HG02623 (cell line): ENCODE measurements around the gene UNC45A.

ENCODE experiments used
- ATAC-seq: cut with Tn5 transposase; IDR thresholded peaks from one replicate; pipeline ENCODE4 v1.9.1; 2021; ENCODE audit warnings: moderate library complexity; ENCODE audit not compliant: unreplicated experiment

UNC45A gene

DNA sequence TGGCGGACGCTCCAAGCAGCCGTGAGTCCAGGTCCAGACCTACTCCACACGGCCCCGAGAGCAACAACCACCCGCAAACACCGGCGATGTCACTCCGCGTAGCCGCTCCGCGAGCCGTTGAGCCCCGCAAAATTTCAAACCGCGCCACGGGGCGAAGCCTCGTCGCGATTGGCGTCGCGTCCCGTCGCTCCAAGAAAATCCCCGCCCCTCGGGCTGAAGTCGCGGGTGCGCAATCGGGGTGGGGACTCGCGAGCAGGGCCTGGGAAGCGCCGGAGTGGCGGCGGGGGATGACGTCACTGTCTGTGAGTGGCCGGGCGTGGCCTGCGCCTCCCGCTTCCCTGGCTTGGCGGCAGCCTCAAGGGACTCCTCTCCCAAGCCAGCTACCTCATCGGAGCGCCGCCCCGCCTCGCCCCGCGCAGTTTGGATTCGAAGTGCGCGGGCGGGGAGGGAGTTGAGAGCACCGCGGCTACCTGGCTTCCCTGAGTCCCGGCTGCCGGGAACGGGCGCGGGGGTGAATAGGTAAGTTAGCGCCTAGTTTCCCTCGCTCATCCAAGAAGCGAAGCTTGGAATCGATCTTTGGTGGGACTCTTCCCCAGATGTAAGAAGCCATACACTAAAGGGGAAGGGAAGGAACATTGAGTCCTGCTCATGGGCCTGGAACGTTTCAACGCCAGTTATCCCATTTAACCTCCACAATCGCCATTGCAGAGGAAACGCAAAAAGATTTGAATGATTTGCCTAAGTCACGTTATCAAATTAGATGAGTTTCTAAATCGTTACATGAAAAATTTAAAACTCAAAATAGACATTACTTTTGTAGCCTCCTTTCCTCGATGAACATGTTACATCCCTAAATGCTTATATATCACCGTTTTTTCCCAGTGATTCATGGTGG, 59.6 kb downstream of the UNC45A start, which contains the start of gene PRC1:
Gene PRC1, minus strand, starts transcription at position 119 of the 895 bp plus-strand sequence. Its CDS starts 118 bp downstream, at position 1.
- ATAC-seq = peak; percentile 93

DNA sequence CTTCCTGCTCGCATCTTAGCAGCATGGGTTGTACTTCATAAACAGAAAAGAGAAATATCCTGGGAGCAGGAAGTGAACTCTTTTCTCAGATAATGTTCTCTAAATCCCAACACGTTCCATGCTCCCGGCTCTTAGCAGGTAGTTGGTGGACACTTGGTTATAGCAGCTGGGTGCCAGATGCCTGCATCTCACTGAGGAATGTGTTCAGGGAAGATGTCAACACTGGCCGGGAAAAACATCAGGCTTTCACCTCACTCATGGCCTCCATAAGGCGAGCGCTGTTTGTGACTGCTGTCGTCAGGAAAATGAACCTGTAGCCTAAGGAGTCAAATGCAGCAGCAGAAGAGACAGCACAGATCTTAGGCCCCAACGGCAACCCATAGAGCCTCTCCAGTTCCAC, 63.7 kb downstream of the UNC45A start:
- no peak for ATAC-seq

DNA sequence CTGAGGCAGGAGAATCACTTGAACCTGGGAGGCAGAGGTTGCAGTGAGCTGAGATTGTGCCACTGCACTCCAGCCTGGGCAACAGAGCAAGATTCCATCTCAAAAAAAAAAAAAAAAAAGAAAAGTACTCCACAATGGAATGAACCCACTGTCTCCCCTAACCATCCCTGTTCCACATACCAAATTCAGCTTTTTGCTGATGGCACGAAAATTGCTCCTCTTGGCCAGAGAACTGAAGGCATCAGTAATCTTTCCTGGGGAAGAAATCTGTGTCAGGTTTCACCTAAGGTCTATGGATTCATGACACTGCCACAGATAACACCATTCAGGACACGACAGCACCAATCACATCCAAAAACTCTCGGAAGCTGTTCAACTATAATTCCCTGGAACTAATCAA, 66.1 kb downstream of the UNC45A start:
- ATAC-seq = no peak
